ENCODE measurements around the gene PHLPP1. TPM values are rescaled to one million over a fixed set of nuclear protein-coding genes. Genes with fewer than 3 reads are reported as not detected.

Gene PHLPP1
- total RNA-seq, 2 donors from 2014 or later, result 8.6 to 20.8 TPM

- WGBS, 2 donors, result 0% methylated on average over 68 of the region's 68 CpGs; no CpG with 5 or more reads in 1 of the 2 donors
- DNase-seq (peak; percentile 49 to 73 (median 50)), ATAC-seq (no peak)
- H3K36me3 ChIP-seq (replicated peaks in 1 of 2; ENCODE audit: insufficient read depth in 1 of 2, low read depth in 2 of 2), result no peaks in the 10 kb centered on the region
- no peaks in the 10 kb centered on the region for H3K9me3 ChIP-seq
- peak in 3 of 7 experiments; percentile 5 to 42 (median 9) for TF ChIP-seq CTCF (IDR thresholded peaks at IDR 0.05)
- no peak for TF ChIP-seq POLR2A (IDR thresholded peaks at IDR 0.05)
- H3K27ac ChIP-seq, result peak overlapping the region; percentile 81 to 98 (median 96)
- H3K4me3 ChIP-seq, result peak overlapping the region; percentile 47 to 73
- peaks cover 35% of the 10 kb centered on the region for H3K4me1 ChIP-seq
- no peaks in the 10 kb centered on the region for H3K27me3 ChIP-seq
- intact Hi-C loops (cut with DNase I), result no loop called here
Measured at GRCh38 chr18:62716619-62717168, 1.4 kb downstream of the PHLPP1 start.

GRCh38 chr18:62717169-62717924, 2.0 kb downstream of the PHLPP1 start:
- TF ChIP-seq POLR2A (IDR thresholded peaks at IDR 0.05) (peak in 2 of 3 donors; percentile 25 to 41), CTCF (IDR thresholded peaks at IDR 0.05) (no peak)
- 1 to 2% methylated on average over 16 of the region's 16 CpGs for WGBS, 2 donors
- H3K9me3 ChIP-seq, result no peaks in the 10 kb centered on the region
- peaks cover 35% of the 10 kb centered on the region for H3K4me1 ChIP-seq
- no peaks in the 10 kb centered on the region for H3K36me3 ChIP-seq (replicated peaks in 1 of 2; ENCODE audit: insufficient read depth in 1 of 2, low read depth in 2 of 2)
- H3K4me3 ChIP-seq, result peak overlapping the region; percentile 47 to 73
- ATAC-seq, result no peak
- no peaks in the 10 kb centered on the region for H3K27me3 ChIP-seq
- intact Hi-C loops (cut with DNase I), result no loop called here
- H3K27ac ChIP-seq, result peak overlapping the region; percentile 81 to 98 (median 96)
- peak; percentile 56 to 66 (median 62) for DNase-seq

- DNase-seq (no peak), ATAC-seq (no peak)
- H3K36me3 ChIP-seq (replicated peaks in 1 of 2; ENCODE audit: insufficient read depth in 1 of 2, low read depth in 2 of 2), result no peaks in the 10 kb centered on the region
- 19 to 21% methylated on average over 7 of the region's 7 CpGs for WGBS, 2 donors
- H3K4me3 ChIP-seq, result peak overlapping the region in 1 of 2 donors; percentile 47
- H3K4me1 ChIP-seq, result peaks cover 39% of the 10 kb centered on the region
- intact Hi-C loops (cut with DNase I), result no loop called here
- peak overlapping the region in 3 of 4 donors; percentile 96 to 98 (median 96) for H3K27ac ChIP-seq
- no peaks in the 10 kb centered on the region for H3K9me3 ChIP-seq
- H3K27me3 ChIP-seq, result no peaks in the 10 kb centered on the region
- no peak for TF ChIP-seq CTCF (IDR thresholded peaks at IDR 0.05)
- no peak for TF ChIP-seq POLR2A (IDR thresholded peaks at IDR 0.05)
Measured at GRCh38 chr18:62717925-62718800, 2.8 kb downstream of the PHLPP1 start.

- no peak overlapping the region for H3K27ac ChIP-seq
- no peaks in the 10 kb centered on the region for H3K36me3 ChIP-seq (replicated peaks in 1 of 2; ENCODE audit: insufficient read depth in 1 of 2, low read depth in 2 of 2)
- intact Hi-C loops (cut with DNase I), result loop anchor here (10.0 kb wide), 1 partner anchor 75 kb away; no protein-coding TSS in a partner anchor
- DNase-seq (no peak), ATAC-seq (no peak)
- no peaks in the 10 kb centered on the region for H3K9me3 ChIP-seq
- WGBS, 2 donors, result 44 to 45% methylated on average over 4 of the region's 4 CpGs
- peaks cover 47% of the 10 kb centered on the region for H3K4me1 ChIP-seq
- TF ChIP-seq CTCF (IDR thresholded peaks at IDR 0.05), result no peak
- no peak for TF ChIP-seq POLR2A (IDR thresholded peaks at IDR 0.05)
- no peak overlapping the region for H3K4me3 ChIP-seq
- no peaks in the 10 kb centered on the region for H3K27me3 ChIP-seq
Measured at GRCh38 chr18:62720048-62720447, 4.7 kb downstream of the PHLPP1 start.
